Natural killer cell (primary cell): ENCODE results near the gene DDX11. TPM values are rescaled to one million over a fixed set of nuclear protein-coding genes. Genes with fewer than 3 reads are reported as not detected.
"Not testable (repeated sequence)": the region's sequence is repeated elsewhere in the genome, so short reads cannot be mapped to it uniquely, and the experiment has no call there.

ENCODE experiments used
- ATAC-seq, 3 donors: fragments of 150-1000 bp in 2 of 3; fragments of 200-7000 bp in 1 of 3; cut with Tn5 transposase; 1 replicate in 1 of 3; 2 replicates in 2 of 3; pipeline ENCODE4 v1.10.0; 2021; ENCODE audit warnings: mild to moderate bottlenecking in 2 of 3, moderate library complexity in 2 of 3
- DNase-seq, 2 donors: peaks; one replicate each; pipeline versions ENCODE4 v3.0.0 to v3.0.0-alpha.2; 2013 to 2021; ENCODE audit warnings: mixed read lengths in 1 of 2
- H3K27ac ChIP-seq: one replicate; pipeline ENCODE4 v1.5.1; 2013; ENCODE audit warnings: mild to moderate bottlenecking, low read length
- H3K27me3 ChIP-seq: one replicate; pipeline ENCODE4 v1.6.1; 2013; ENCODE audit warnings: low read length; ENCODE audit not compliant: control insufficient read depth, insufficient read depth
- H3K36me3 ChIP-seq: one replicate; pipeline ENCODE4 v1.6.1; 2013; ENCODE audit warnings: low read length; ENCODE audit not compliant: control insufficient read depth, insufficient read depth
- H3K4me1 ChIP-seq: one replicate; pipeline ENCODE4 v1.6.1; 2013; ENCODE audit warnings: low read length; ENCODE audit not compliant: control insufficient read depth, insufficient read depth
- H3K4me3 ChIP-seq: one replicate; pipeline ENCODE4 v1.5.1; 2013; ENCODE audit warnings: low read length
- H3K9me3 ChIP-seq: one replicate; pipeline ENCODE4 v1.6.1; 2013; ENCODE audit warnings: low read length; ENCODE audit not compliant: control insufficient read depth, insufficient read depth
- H3K27ac Mint-ChIP-seq, 2 donors: one replicate each; pipeline ENCODE4 v1.8.0; 2022; ENCODE audit warnings: mild to moderate bottlenecking in 2 of 2, mixed read lengths in 2 of 2, moderate library complexity in 1 of 2
- H3K27me3 Mint-ChIP-seq, 2 donors: one replicate each; pipeline ENCODE4 v1.8.0; 2022; ENCODE audit warnings: low read depth in 2 of 2, mixed read lengths in 2 of 2
- H3K36me3 Mint-ChIP-seq: one replicate; pipeline ENCODE4 v1.8.0; 2022; ENCODE audit warnings: mixed read lengths
- H3K4me1 Mint-ChIP-seq, 2 donors: one replicate each; pipeline ENCODE4 v1.8.0; 2022; ENCODE audit warnings: mixed read lengths in 2 of 2
- H3K4me3 Mint-ChIP-seq: one replicate; pipeline ENCODE4 v1.8.0; 2022; ENCODE audit warnings: mild to moderate bottlenecking, moderate library complexity, mixed read lengths
- H3K9me3 Mint-ChIP-seq, 2 donors: one replicate each; pipeline ENCODE4 v1.8.0; 2022; ENCODE audit warnings: mixed read lengths in 2 of 2
- WGBS: methylation state at CpG from one replicate; pipeline ENCODE4 v1.1.7; 2013; ENCODE audit warnings: missing lambda C conversion rate; ENCODE audit not compliant: insufficient coverage; 5-methylcytosine and 5-hydroxymethylcytosine counted together
- intact Hi-C: fragments of 100-400 bp; cut with micrococcal nuclease; formaldehyde crosslinking; loops from one replicate; pipeline ENCODE4 v1.14.2; 2022
- total RNA-seq, 4 donors: library from RNA; stranded (reverse); fragments of 120-200 nt in 1 of 4; gene quantifications; one replicate each; pipeline versions ENCODE4 v1.2.3 to v1.2.4, GENCODE V29; 2013 to 2022

The DDX11 gene
- total RNA-seq, 3 donors from 2014 or later (not counting 1 experiment from before 2014, with no cell fraction given): 25.6 to 78.5 (median 59.3) TPM

DNA sequence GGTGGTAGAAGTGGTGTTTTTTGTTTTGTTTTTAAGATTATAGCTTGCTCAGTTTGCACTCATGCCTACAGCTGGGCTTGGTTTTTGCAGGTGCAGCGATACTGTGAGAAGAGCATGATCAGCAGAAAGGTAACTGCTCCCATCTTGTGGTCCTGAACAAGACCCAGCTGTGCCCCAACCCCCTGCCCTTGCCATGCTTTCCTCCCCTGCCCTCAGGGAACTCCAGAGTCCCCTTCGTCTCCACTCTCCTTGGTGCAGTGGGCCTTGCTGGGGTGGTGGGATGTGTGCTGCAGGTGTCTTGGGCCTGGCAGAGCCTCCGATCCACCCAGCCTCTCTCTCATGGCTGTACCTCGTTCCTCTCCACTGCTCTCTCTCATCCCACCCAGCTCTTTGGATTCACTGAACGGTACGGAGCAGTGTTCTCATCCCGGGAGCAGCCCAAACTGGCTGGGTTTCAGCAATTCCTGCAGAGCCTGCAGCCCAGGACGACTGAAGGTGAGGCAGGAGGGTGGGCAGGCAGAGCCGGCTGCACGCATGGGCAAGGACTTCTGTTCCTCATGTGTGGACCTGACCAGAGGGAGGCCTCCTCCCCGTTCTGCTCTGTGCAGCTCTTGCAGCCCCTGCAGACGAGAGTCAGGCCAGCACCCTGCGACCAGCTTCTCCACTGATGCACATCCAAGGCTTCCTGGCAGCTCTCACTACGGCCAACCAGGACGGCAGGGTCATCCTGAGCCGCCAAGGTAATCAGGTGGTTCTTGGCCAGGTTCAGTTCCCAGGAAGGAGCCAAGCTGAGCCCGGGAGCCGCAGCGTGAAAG, 22.8 kb downstream of the DDX11 start:
- H3K9me3 ChIP-seq, H3K27ac Mint-ChIP-seq, H3K27me3 ChIP-seq, intact Hi-C loops, H3K4me1 Mint-ChIP-seq, H3K4me3 ChIP-seq, H3K27ac ChIP-seq, DNase-seq, H3K4me3 Mint-ChIP-seq, H3K36me3 Mint-ChIP-seq, H3K27me3 Mint-ChIP-seq, H3K9me3 Mint-ChIP-seq, H3K4me1 ChIP-seq, ATAC-seq: not testable (repeated sequence)
- peaks cover 14% of the 10 kb centered on the region for H3K36me3 ChIP-seq
- 97% methylated on average over 17 of the region's 19 CpGs for WGBS

DNA sequence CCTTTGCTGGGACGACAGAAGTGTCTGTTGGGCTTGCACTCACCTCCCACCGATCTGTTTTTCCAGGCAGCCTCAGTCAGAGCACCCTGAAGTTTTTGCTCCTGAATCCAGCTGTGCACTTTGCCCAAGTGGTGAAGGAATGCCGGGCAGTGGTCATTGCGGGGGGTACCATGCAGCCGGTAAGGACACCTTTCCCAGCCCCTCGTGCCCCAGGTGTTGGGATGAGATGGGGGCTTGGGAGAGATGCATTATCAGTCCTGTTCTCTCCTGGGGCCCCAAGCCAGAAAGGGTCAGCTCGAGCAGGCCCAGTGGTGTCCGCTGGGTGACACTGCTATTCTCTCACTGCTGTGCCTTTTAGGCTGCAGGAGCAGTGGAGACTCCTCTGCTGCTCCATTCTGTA, 24.2 kb downstream of the DDX11 start:
- intact Hi-C loops, ATAC-seq: not testable (repeated sequence)

DNA sequence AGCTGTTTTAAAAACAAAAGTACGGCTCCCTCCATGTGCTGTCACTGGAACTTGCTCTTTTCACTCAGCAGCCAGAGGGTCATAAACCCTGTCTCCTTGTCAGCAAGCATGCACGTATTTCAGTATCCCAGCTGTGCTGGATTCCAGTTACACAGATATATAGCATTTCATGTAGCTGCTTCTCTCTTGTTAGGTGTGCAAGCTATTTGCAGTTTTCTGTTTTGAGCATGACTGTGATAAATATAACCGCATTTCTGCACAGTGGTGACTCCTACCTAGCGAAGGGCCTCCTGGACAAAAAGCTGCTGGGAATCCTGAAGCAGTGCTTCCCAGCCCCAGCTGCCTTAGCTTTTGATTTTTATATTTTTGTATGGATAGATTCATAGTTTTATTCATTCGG, 24.7 kb downstream of the DDX11 start:
- intact Hi-C loops, H3K27me3 Mint-ChIP-seq, H3K36me3 Mint-ChIP-seq, H3K4me3 ChIP-seq, H3K27ac ChIP-seq, DNase-seq, H3K9me3 ChIP-seq, ATAC-seq, H3K4me3 Mint-ChIP-seq, H3K27ac Mint-ChIP-seq, H3K36me3 ChIP-seq, H3K4me1 ChIP-seq, H3K27me3 ChIP-seq, H3K9me3 Mint-ChIP-seq, H3K4me1 Mint-ChIP-seq: not testable (repeated sequence)
- 71% methylated on average over 2 of the region's 5 CpGs for WGBS

More for the DNA sequence above, 24.2 kb downstream of the DDX11 start:
- not testable (repeated sequence) for H3K27me3 Mint-ChIP-seq, H3K4me1 ChIP-seq, H3K4me3 Mint-ChIP-seq, H3K27me3 ChIP-seq, H3K36me3 ChIP-seq, H3K9me3 ChIP-seq, H3K36me3 Mint-ChIP-seq, H3K4me1 Mint-ChIP-seq, H3K9me3 Mint-ChIP-seq, H3K27ac Mint-ChIP-seq, H3K27ac ChIP-seq, DNase-seq, H3K4me3 ChIP-seq
- WGBS: 96% methylated on average over 7 of the region's 8 CpGs

DNA sequence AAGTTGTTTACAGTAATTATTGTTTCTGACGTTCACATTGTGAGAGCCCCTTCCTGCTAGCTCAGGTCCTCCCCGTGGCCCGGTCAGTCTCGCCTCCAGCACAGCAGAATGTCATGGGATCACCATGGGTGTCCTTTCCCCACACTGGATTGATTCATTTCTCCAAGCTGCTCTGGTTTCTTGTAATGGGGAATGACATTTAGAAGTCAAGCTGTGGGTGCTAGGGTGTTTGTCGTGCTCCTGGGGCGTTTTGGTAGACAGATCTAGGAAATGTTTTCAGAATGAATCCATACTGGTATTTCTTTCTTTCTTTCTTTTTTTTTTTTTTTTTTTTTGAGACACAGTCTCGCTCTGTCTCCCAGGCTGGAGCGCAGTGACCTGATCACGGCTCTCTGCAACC, 25.1 kb downstream of the DDX11 start:
- H3K9me3 ChIP-seq, H3K27ac ChIP-seq, H3K4me1 Mint-ChIP-seq, intact Hi-C loops, H3K36me3 Mint-ChIP-seq, H3K36me3 ChIP-seq, H3K4me1 ChIP-seq, ATAC-seq, H3K9me3 Mint-ChIP-seq, H3K27me3 Mint-ChIP-seq, H3K4me3 Mint-ChIP-seq, DNase-seq, H3K27me3 ChIP-seq, H3K4me3 ChIP-seq, H3K27ac Mint-ChIP-seq: not testable (repeated sequence)
- 97% methylated on average over 4 of the region's 9 CpGs for WGBS

DNA sequence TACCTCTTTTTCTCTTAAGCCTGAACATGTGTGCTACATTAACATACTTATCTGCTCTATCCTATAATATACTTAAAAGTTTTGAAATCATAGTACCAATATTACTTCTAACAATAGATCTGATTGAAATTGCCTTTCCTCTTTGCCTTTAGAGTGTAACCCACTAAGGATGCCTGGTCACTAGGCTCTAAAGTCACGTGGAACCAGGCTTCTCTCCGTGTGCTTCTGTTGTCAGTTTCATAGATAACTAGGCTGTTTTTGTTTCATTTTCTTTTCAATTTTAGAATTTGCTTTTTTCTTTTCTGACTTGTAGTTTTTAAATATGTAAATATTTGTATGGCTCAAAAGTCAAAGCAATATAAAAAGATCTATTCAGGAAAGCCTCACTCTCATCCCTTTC, 25.8 kb downstream of the DDX11 start:
- DNase-seq, H3K36me3 Mint-ChIP-seq, H3K27me3 Mint-ChIP-seq, H3K4me3 Mint-ChIP-seq, intact Hi-C loops, H3K9me3 ChIP-seq, H3K4me1 ChIP-seq, ATAC-seq, H3K27ac ChIP-seq, H3K4me1 Mint-ChIP-seq, H3K4me3 ChIP-seq, H3K27ac Mint-ChIP-seq, H3K27me3 ChIP-seq, H3K9me3 Mint-ChIP-seq: not testable (repeated sequence)
- no CpG with 5 or more reads among the region's 2 CpGs for WGBS
- peaks cover 10% of the 10 kb centered on the region for H3K36me3 ChIP-seq

DNA sequence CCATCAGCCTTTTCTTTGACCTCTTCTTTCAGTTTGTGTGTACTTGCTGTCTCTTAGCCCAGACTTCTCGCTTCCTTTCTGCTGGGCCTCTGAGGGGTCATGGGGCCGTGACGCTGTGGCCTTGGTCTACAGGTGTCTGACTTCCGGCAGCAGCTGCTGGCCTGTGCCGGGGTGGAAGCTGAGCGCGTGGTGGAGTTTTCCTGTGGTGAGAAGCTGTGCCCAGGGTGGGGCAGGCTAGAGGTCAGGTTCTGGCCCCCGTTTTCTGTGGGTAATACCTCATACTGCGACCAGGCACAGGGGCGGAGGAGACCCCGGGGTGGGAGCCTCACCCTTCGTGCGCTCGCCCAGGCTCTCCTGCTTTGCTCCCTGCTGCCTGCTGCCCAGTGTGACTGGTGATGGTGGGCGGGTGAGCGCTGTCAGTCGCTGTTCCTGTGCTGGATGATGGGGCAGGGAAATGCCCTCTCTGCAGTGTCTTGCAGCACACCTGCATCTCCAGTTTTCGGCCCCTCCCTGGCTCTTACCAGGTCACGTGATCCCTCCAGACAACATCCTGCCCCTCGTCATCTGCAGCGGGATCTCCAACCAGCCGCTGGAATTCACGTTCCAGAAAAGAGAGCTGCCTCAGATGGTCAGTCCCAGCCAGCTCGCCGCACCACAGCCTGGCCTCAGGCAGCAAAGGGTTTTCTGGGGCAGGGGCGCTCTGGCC, 27.0 kb downstream of the DDX11 start:
- ATAC-seq: peak; percentile 54 to 71 (median 65)
- 89% methylated on average over 22 of the region's 26 CpGs for WGBS
- H3K4me1 Mint-ChIP-seq, H3K9me3 Mint-ChIP-seq, H3K27me3 Mint-ChIP-seq, H3K27ac ChIP-seq, DNase-seq, H3K27me3 ChIP-seq, H3K4me1 ChIP-seq, H3K36me3 Mint-ChIP-seq, H3K4me3 Mint-ChIP-seq, H3K36me3 ChIP-seq, H3K9me3 ChIP-seq, H3K4me3 ChIP-seq, intact Hi-C loops: not testable (repeated sequence)
- H3K27ac Mint-ChIP-seq: peak overlapping the region; percentile 16 to 58

DNA sequence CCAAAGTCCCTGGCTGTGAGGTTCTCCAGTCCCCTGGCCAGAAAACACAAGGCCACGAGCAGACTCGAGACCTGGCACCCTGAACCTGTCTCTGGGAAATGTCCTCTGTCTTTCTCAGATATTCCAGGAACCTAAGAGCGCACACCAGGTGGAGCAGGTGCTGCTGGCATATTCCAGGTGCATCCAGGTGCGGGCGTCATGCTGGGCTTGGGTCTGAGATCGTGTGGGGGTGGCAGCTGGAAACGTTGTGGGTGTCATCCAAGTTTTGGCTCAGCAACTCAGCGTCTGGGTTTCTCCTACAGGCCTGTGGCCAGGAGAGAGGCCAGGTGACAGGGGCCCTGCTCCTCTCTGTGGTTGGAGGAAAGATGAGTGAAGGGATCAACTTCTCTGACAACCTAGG, 28.5 kb downstream of the DDX11 start:
- H3K36me3 Mint-ChIP-seq, H3K4me1 Mint-ChIP-seq, intact Hi-C loops, H3K4me3 ChIP-seq, H3K27me3 Mint-ChIP-seq, ATAC-seq, H3K27ac Mint-ChIP-seq, H3K36me3 ChIP-seq, H3K4me1 ChIP-seq, H3K9me3 Mint-ChIP-seq, DNase-seq, H3K9me3 ChIP-seq, H3K27ac ChIP-seq, H3K27me3 ChIP-seq, H3K4me3 Mint-ChIP-seq: not testable (repeated sequence)
- 95% methylated on average over 8 of the region's 8 CpGs for WGBS

DNA sequence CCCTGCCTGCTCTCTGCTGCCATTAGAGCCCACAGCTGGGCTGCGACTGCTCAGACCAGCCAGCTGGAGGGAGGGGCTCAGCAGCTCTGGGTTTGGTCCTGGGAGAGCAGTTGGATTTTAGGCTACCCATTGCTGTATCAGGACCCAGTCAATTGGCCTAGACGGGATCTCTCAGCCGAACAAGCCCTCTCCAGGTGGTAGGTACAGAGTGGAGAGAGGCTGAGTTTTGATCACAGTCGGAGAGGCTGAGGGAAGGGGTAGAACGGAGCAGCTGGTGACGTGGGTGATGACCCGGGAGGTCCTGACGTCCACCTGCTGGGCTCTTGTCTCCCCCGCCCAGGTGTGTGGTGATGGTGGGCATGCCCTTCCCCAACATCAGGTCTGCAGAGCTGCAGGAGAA, 28.9 kb downstream of the DDX11 start:
- H3K9me3 Mint-ChIP-seq, H3K4me3 ChIP-seq, H3K27ac Mint-ChIP-seq, H3K36me3 Mint-ChIP-seq, H3K36me3 ChIP-seq, intact Hi-C loops, ATAC-seq, DNase-seq, H3K4me1 ChIP-seq, H3K27me3 ChIP-seq, H3K27me3 Mint-ChIP-seq, H3K9me3 ChIP-seq, H3K4me1 Mint-ChIP-seq, H3K4me3 Mint-ChIP-seq, H3K27ac ChIP-seq: not testable (repeated sequence)
- WGBS: 99% methylated on average over 9 of the region's 9 CpGs
